ENCODE results near the gene AP5M1. TPM values are rescaled to one million over a fixed set of nuclear protein-coding genes. Genes with fewer than 3 reads are reported as not detected.
A peak's percentile ranks its signal among the peaks of the same experiment; 100 is the strongest.
"Not testable (repeated sequence)": the region's sequence is repeated elsewhere in the genome, so short reads cannot be mapped to it uniquely, and the experiment has no call there.

AP5M1 gene
- total RNA-seq, 1 donor from 2014 or later: 38.7 TPM

GRCh38 chr14:57295239-57295638 lies 26.5 kb downstream of the AP5M1 start:
- Mint-ChIP-seq H3K9me3 (no peaks in the 10 kb centered on the region), H3K27me3 (ENCODE audit: insufficient read depth) (no peaks in the 10 kb centered on the region), H3K4me3 (no peak overlapping the region), H3K36me3 (ENCODE audit: low read depth) (peaks cover 4% of the 10 kb centered on the region), H3K27ac (no peak overlapping the region), H3K4me1 (ENCODE audit: low read depth) (no peaks in the 10 kb centered on the region)
- DNase-seq (ENCODE audit: low spot score): no peak
- intact Hi-C loops (cut with micrococcal nuclease): no loop called here

- Mint-ChIP-seq H3K27me3 (ENCODE audit: insufficient read depth) (no peaks in the 10 kb centered on the region), H3K9me3 (no peaks in the 10 kb centered on the region), H3K4me1 (ENCODE audit: low read depth) (no peaks in the 10 kb centered on the region), H3K4me3 (no peak overlapping the region), H3K36me3 (ENCODE audit: low read depth) (no peaks in the 10 kb centered on the region), H3K27ac (no peak overlapping the region)
- DNase-seq (ENCODE audit: low spot score): no peak
- intact Hi-C loops (cut with micrococcal nuclease): no loop called here
Measured at GRCh38 chr14:57297852-57298251, 29.1 kb downstream of the AP5M1 start.

DNA sequence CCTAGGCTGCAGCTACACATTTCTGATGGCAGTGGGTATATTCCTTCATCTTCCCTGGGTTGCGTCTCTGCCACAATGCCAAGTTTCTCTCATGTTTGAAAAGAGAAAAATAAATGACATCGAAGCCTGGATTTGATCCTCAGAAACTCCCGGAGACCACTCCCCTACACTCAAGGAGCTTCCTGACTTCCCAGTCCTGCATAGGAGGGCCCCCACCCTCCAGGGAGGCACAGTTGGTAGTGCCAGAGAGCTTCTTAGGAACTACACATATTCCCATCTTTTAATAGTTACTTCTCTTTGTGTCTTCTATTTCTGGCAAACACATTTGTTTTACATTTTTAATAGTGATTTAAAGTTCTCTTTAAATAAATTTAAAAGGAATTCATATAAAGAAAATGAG lies 30.7 kb downstream of the AP5M1 start:
- Mint-ChIP-seq H3K27me3 (ENCODE audit: insufficient read depth) (peaks cover 1% of the 10 kb centered on the region), H3K4me3 (no peak overlapping the region), H3K36me3 (ENCODE audit: low read depth) (no peaks in the 10 kb centered on the region), H3K9me3 (no peaks in the 10 kb centered on the region), H3K27ac (no peak overlapping the region), H3K4me1 (ENCODE audit: low read depth) (no peaks in the 10 kb centered on the region)
- intact Hi-C loops (cut with micrococcal nuclease): no loop called here
- DNase-seq (ENCODE audit: low spot score): no peak

DNA sequence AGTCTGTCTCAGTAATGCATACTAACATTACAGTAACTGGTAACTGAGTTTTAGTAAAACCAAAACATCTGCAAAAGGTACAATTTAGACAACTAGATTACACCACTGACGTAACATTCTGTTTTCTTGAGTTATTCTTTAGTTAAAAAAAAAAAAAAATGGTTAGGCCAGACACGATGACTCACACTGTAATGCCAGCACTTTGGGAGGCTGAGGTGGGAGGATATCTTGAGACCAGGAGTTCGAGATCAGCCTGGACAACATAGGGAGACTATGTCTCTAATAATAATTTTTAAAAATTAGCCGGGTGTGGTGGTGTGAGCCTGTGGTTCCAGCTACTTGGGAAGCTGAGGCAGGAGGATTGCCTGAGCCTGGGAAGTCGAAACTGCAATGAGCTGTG lies 34.1 kb downstream of the AP5M1 start:
- DNase-seq (ENCODE audit: low spot score): no peak
- no peak overlapping the region for H3K4me3 Mint-ChIP-seq
- H3K9me3 Mint-ChIP-seq: no peaks in the 10 kb centered on the region
- no peaks in the 10 kb centered on the region for H3K4me1 Mint-ChIP-seq (ENCODE audit: low read depth)
- intact Hi-C loops (cut with micrococcal nuclease): no loop called here
- peaks cover 18% of the 10 kb centered on the region for H3K27me3 Mint-ChIP-seq (ENCODE audit: insufficient read depth)
- H3K36me3 Mint-ChIP-seq (ENCODE audit: low read depth): no peaks in the 10 kb centered on the region
- no peak overlapping the region for H3K27ac Mint-ChIP-seq

GRCh38 chr14:57314396-57315089 lies 45.8 kb downstream of the AP5M1 start:
- Mint-ChIP-seq H3K27ac (no peak overlapping the region), H3K27me3 (ENCODE audit: insufficient read depth) (no peaks in the 10 kb centered on the region), H3K9me3 (no peaks in the 10 kb centered on the region), H3K4me1 (ENCODE audit: low read depth) (no peaks in the 10 kb centered on the region), H3K4me3 (no peak overlapping the region), H3K36me3 (ENCODE audit: low read depth) (no peaks in the 10 kb centered on the region)
- DNase-seq (ENCODE audit: low spot score): no peak
- intact Hi-C loops (cut with micrococcal nuclease): loop anchor here (5.0 to 10.0 kb wide), 3 partner anchors 757 to 1870 kb away; partner anchors contain the start of gene TBPL2

DNA sequence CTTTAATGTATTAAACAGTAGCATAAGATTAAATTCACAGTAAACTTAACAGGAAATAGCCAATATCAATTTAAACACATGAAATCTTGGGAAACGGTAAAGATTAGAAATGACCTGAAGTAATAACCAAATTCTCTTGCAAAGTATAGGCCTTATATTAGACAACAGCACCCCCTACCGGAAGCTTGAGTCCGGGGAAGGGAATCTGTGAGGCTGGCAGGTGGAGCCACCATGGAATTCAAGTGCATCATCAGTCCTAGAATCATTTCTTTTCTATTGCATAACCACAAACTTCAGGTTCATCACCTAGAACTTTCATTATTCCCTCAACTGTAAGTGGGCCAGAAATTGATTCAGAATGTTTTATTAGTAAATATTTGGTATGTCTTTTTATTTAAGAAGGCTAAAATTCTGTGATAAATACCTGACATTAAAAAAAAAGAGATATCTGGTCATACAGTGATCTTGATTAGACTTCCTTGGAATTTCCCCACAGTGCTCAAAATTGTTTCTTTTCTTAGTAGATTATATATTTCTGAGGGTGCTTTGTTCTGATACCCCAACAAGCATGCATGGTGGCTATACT lies 48.6 kb downstream of the AP5M1 start:
- DNase-seq (ENCODE audit: low spot score): peak; percentile 44
- H3K36me3 Mint-ChIP-seq (ENCODE audit: low read depth): no peaks in the 10 kb centered on the region
- no peaks in the 10 kb centered on the region for H3K9me3 Mint-ChIP-seq
- no peak overlapping the region for H3K4me3 Mint-ChIP-seq
- no peaks in the 10 kb centered on the region for H3K27me3 Mint-ChIP-seq (ENCODE audit: insufficient read depth)
- H3K4me1 Mint-ChIP-seq (ENCODE audit: low read depth): no peaks in the 10 kb centered on the region
- H3K27ac Mint-ChIP-seq: no peak overlapping the region
- intact Hi-C loops (cut with micrococcal nuclease): loop anchor here (1.0 to 10.0 kb wide), 7 partner anchors 117 to 1873 kb away; partner anchors contain the start of gene TBPL2

DNA sequence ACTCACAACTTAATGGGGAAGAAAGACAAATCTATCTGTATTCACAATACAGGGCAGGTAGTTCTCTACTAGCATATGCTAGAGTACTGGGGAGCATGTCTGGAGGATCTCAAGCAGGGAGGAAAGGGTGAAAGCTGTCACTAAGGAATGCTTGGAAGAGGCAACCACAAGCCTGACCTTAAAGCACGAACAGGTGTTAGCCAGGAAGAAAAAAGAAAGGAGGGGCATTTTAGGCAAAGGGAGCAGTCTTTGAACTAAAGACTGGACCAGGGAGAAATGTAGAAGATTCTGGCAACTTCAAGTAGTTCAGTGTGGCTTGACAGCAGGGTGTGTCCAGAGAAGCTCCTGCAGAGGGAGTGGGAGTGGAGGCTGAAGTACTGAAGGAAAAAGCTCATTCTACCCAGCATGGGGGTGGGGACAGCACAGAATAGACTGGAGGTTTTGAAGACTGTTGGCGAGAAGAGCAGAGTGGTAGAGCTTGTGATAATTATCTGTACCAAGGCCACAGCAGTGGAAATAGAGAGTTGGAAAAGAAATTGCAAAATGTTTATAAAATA lies 50.9 kb downstream of the AP5M1 start:
- H3K4me3 Mint-ChIP-seq: no peak overlapping the region
- no peak overlapping the region for H3K27ac Mint-ChIP-seq
- intact Hi-C loops (cut with micrococcal nuclease): loop anchor here (5.0 to 10.0 kb wide), 3 partner anchors 755 to 1875 kb away; partner anchors contain the start of gene TBPL2
- DNase-seq (ENCODE audit: low spot score): no peak
- H3K4me1 Mint-ChIP-seq (ENCODE audit: low read depth): no peaks in the 10 kb centered on the region
- H3K36me3 Mint-ChIP-seq (ENCODE audit: low read depth): no peaks in the 10 kb centered on the region
- H3K9me3 Mint-ChIP-seq: no peaks in the 10 kb centered on the region
- peaks cover 3% of the 10 kb centered on the region for H3K27me3 Mint-ChIP-seq (ENCODE audit: insufficient read depth)

DNA sequence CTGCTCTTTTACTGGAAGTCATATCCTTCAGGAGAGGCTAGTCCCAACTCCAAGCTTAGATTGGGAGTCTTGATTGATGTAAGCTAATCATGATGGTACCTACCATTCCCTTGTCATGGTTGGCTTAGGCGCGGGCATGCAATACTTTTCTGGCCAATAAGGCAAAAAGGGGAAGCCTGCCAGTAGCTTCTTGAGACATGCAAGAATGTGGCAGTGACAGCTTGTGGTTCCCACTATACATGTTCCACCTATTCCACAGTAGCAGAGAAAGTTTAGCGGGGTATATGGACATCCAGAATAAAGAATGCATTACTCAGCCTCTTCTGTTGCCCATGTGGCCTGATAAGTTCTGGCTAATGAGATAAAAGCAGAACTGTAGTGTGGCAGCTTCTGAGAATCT lies 55.0 kb downstream of the AP5M1 start:
- intact Hi-C loops (cut with micrococcal nuclease): no loop called here
- H3K27ac Mint-ChIP-seq: no peak overlapping the region
- no peaks in the 10 kb centered on the region for H3K36me3 Mint-ChIP-seq (ENCODE audit: low read depth)
- no peaks in the 10 kb centered on the region for H3K4me1 Mint-ChIP-seq (ENCODE audit: low read depth)
- DNase-seq (ENCODE audit: low spot score): no peak
- no peak overlapping the region for H3K4me3 Mint-ChIP-seq
- no peaks in the 10 kb centered on the region for H3K9me3 Mint-ChIP-seq
- peaks cover 3% of the 10 kb centered on the region for H3K27me3 Mint-ChIP-seq (ENCODE audit: insufficient read depth)

- H3K4me1 Mint-ChIP-seq (ENCODE audit: low read depth): no peaks in the 10 kb centered on the region
- intact Hi-C loops (cut with micrococcal nuclease): no loop called here
- peaks cover 3% of the 10 kb centered on the region for H3K27me3 Mint-ChIP-seq (ENCODE audit: insufficient read depth)
- no peak overlapping the region for H3K27ac Mint-ChIP-seq
- no peak for DNase-seq (ENCODE audit: low spot score)
- no peak overlapping the region for H3K4me3 Mint-ChIP-seq
- no peaks in the 10 kb centered on the region for H3K36me3 Mint-ChIP-seq (ENCODE audit: low read depth)
- H3K9me3 Mint-ChIP-seq: no peaks in the 10 kb centered on the region
Measured at GRCh38 chr14:57326253-57326652, 57.5 kb downstream of the AP5M1 start.

DNA sequence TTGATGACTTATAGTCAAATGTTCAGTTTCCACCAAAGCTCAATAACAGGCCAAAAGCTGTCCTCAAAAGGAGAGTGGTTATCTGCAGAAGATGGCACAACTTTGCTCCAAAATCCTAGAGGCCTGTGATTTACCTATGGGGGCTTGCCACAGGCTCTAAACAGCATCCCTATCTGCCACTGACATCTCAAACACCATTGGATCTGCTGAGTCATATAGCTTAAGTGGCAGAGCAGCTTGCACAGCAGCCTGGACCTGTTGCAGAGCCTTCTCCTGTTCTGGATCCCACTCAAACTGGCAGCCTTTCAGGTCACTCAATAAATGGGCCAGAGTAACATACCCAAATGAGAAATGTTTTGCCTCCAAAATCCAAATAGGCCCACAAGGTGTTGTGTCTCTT lies 61.1 kb downstream of the AP5M1 start:
- peaks cover 7% of the 10 kb centered on the region for H3K9me3 Mint-ChIP-seq
- no peaks in the 10 kb centered on the region for H3K4me1 Mint-ChIP-seq (ENCODE audit: low read depth)
- intact Hi-C loops (cut with micrococcal nuclease): no loop called here
- H3K36me3 Mint-ChIP-seq (ENCODE audit: low read depth): no peaks in the 10 kb centered on the region
- DNase-seq (ENCODE audit: low spot score): no peak
- no peak overlapping the region for H3K27ac Mint-ChIP-seq
- no peaks in the 10 kb centered on the region for H3K27me3 Mint-ChIP-seq (ENCODE audit: insufficient read depth)
- no peak overlapping the region for H3K4me3 Mint-ChIP-seq

GRCh38 chr14:57332475-57332874 lies 63.7 kb downstream of the AP5M1 start:
- intact Hi-C loops (cut with micrococcal nuclease); H3K36me3 Mint-ChIP-seq (ENCODE audit: low read depth); DNase-seq (ENCODE audit: low spot score); H3K27ac Mint-ChIP-seq; H3K4me1 Mint-ChIP-seq (ENCODE audit: low read depth); H3K27me3 Mint-ChIP-seq (ENCODE audit: insufficient read depth); H3K4me3 Mint-ChIP-seq: not testable (repeated sequence)
- H3K9me3 Mint-ChIP-seq: peaks cover 26% of the 10 kb centered on the region

GRCh38 chr14:57333726-57334125 lies 65.0 kb downstream of the AP5M1 start:
- H3K4me3 Mint-ChIP-seq; H3K4me1 Mint-ChIP-seq (ENCODE audit: low read depth); DNase-seq (ENCODE audit: low spot score); intact Hi-C loops (cut with micrococcal nuclease); H3K36me3 Mint-ChIP-seq (ENCODE audit: low read depth); H3K27ac Mint-ChIP-seq; H3K27me3 Mint-ChIP-seq (ENCODE audit: insufficient read depth): not testable (repeated sequence)
- peaks cover 26% of the 10 kb centered on the region for H3K9me3 Mint-ChIP-seq

DNA sequence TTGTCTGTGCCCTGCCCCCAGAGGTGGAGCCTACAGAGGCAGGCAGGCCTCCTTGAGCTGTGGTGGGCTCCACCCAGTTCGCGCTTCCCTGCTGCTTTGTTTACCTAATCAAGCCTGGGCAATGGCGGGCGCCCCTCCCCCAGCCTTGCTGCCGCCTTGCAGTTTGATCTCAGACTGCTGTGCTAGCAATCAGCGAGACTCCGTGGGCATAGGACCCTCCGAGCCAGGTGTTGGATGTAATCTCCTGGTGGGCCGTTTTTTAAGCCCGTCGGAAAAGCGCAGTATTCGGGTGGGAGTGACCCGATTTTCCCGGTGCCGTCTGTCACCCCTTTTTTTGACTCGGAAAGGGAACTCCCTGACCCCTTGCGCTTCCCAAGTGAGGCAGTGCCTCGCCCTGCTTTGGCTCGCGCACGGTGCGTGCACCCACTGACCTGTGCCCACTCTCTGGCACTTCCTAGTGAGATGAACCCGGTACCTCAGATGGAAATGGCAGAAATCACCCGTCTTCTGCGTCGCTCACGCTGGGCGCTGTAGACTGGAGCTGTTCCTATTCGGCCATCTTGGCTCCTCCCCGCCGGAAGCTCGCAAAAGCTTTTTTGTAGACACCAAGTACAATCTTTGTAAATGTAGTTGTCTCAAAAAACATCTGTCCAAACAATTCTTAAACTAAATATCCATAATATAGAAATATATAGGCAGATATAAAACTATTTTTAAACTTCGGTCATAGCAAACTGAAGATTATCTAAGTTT lies 75.0 kb downstream of the AP5M1 start:
- intact Hi-C loops (cut with micrococcal nuclease); H3K4me1 Mint-ChIP-seq (ENCODE audit: low read depth); H3K36me3 Mint-ChIP-seq (ENCODE audit: low read depth); H3K9me3 Mint-ChIP-seq; H3K4me3 Mint-ChIP-seq; H3K27me3 Mint-ChIP-seq (ENCODE audit: insufficient read depth); DNase-seq (ENCODE audit: low spot score); H3K27ac Mint-ChIP-seq: not testable (repeated sequence)
